HepG2 (cell line): ENCODE data around the gene DDR1. TPM values are rescaled to one million over a fixed set of nuclear protein-coding genes. Genes with fewer than 3 reads are reported as not detected.

Experiments
- ATAC-seq: fragments of 200-7000 bp; cut with Tn5 transposase; 3 replicates; pipeline ENCODE4 v1.9.1; 2020; ENCODE audit warnings: mild to moderate bottlenecking, moderate library complexity
- BruUV-seq: library from RNA; stranded (reverse); fragments of 400-500 nt; replicated peaks from 2 replicates; lab custom pipeline; 2021; lab: Mats Ljungman, UMichigan
- CTCF ChIA-PET: fragments of 300-600 bp; formaldehyde crosslinking; extraction: SDS; loops from one replicate; lab custom pipeline; 2021; ENCODE audit warnings: low total read pairs, inconsistent platforms, low intra/inter-chr PET ratio; lab: Yijun Ruan, JAX
- POLR2A ChIA-PET: fragments of 350-600 bp; sonication (Branson Sonifier 250); formaldehyde crosslinking; loops from one replicate; lab custom pipeline; 2020; ENCODE audit warnings: antibody characterized with exemption, inconsistent platforms; lab: Yijun Ruan, JAX
- DNase-seq: peaks from one replicate; pipeline ENCODE4 v3.0.0-alpha.2; 2015; ENCODE audit warnings: low spot score
- FAIRE-seq: peaks from 3 replicates; lab custom pipeline; 2011; peaks lifted over from hg19 to GRCh38; lab: Jason Lieb, UNC
- H2AFZ ChIP-seq: one replicate; pipeline ENCODE4 v1.6.1; 2011; ENCODE audit warnings: low read length, inconsistent platforms
- H3K27ac ChIP-seq: fragments of 300-600 bp; 3 replicates; pipeline ENCODE4 v1.8.0; 2011; ENCODE audit warnings: mixed run types, mild to moderate bottlenecking, mixed read lengths, low read length, inconsistent platforms; ENCODE audit not compliant: insufficient read depth; ENCODE audit errors: extremely low read length
- H3K27me3 ChIP-seq, 2 experiments: fragments of 200-600 bp in 1 of 2; 2 replicates in 1 of 2; 3 replicates in 1 of 2; pipeline versions ENCODE4 v1.6.0 to v1.8.0; 2011; ENCODE audit warnings: low read length in 2 of 2, mild to moderate bottlenecking in 2 of 2, moderate library complexity in 2 of 2, inconsistent platforms in 1 of 2; ENCODE audit not compliant: insufficient read depth in 2 of 2, control insufficient read depth in 1 of 2
- H3K36me3 ChIP-seq, 2 experiments: fragments of 200-600 bp in 1 of 2; replicated peaks in 1 of 2; 2 replicates in 1 of 2; 3 replicates in 1 of 2; pipeline versions ENCODE4 v1.5.1 to v1.8.0; 2011; ENCODE audit warnings: low read length in 2 of 2, inconsistent platforms in 1 of 2; ENCODE audit not compliant: insufficient read depth in 2 of 2, control insufficient read depth in 1 of 2
- H3K4me1 ChIP-seq: 2 replicates; pipeline ENCODE4 v1.5.1; 2012; ENCODE audit warnings: low read length, inconsistent platforms; ENCODE audit not compliant: insufficient read depth
- H3K4me2 ChIP-seq: 2 replicates; pipeline ENCODE4 v1.6.0; 2011; ENCODE audit warnings: low read depth, low read length, inconsistent platforms
- H3K4me3 ChIP-seq, 3 experiments: fragments of 200-600 bp in 1 of 3; sonication (generic), shearing (Covaris generic) in 1 of 3; replicated peaks in 1 of 3; 2 replicates each; pipeline ENCODE4 v1.5.1; 2011 to 2016; ENCODE audit warnings: low read length in 3 of 3, inconsistent platforms in 2 of 3, low read depth in 2 of 3, mild to moderate bottlenecking in 2 of 3, control low read depth in 1 of 3, mixed read lengths in 1 of 3; ENCODE audit not compliant: insufficient read depth in 1 of 3
- H3K79me2 ChIP-seq: one replicate; pipeline ENCODE4 v1.6.1; 2011; ENCODE audit warnings: low read length, inconsistent platforms; ENCODE audit not compliant: insufficient read depth
- H3K9ac ChIP-seq: 2 replicates; pipeline ENCODE4 v1.6.0; 2011; ENCODE audit warnings: mild to moderate bottlenecking, low read depth, low read length, inconsistent platforms; ENCODE audit not compliant: insufficient read depth
- H3K9me3 ChIP-seq: 2 replicates; pipeline ENCODE4 v1.5.1; 2012; ENCODE audit warnings: mild to moderate bottlenecking, low read length
- H4K20me1 ChIP-seq: 2 replicates; pipeline ENCODE4 v1.6.0; 2011; ENCODE audit warnings: inconsistent platforms, mild to moderate bottlenecking, low read length, moderate library complexity; ENCODE audit not compliant: insufficient read depth
- ATF5 ChIP-seq: sonication (generic); formaldehyde crosslinking; IDR thresholded peaks from 2 replicates; pipeline ENCODE4 v1.4.0; 2020; ENCODE audit warnings: mild to moderate bottlenecking, low read depth, missing genetic modification reagents
- BCL6 ChIP-seq: IDR thresholded peaks from 2 replicates; pipeline ENCODE4 v1.6.1; 2016; ENCODE audit warnings: missing genetic modification reagents, missing compliant biosample characterization
- ETV5 ChIP-seq: IDR thresholded peaks from 2 replicates; pipeline ENCODE4 v1.6.1; 2018; ENCODE audit warnings: missing biosample characterization, missing genetic modification reagents, inconsistent platforms, borderline replicate concordance
- HNRNPK ChIP-seq: fragments of 200-400 bp; formaldehyde crosslinking; IDR thresholded peaks from 2 replicates; pipeline ENCODE4 v1.6.1; 2018; ENCODE audit warnings: low read length, low read depth, moderate library complexity, mild to moderate bottlenecking; ENCODE audit not compliant: poor library complexity, severe bottlenecking
- LCORL ChIP-seq, 2 experiments: fragments of 450-650 bp in 1 of 2; sonication (generic) in 1 of 2; formaldehyde crosslinking in 1 of 2; IDR thresholded peaks; 2 replicates each; pipeline versions ENCODE4 v1.5.0 to v1.6.1; 2017 to 2020; ENCODE audit warnings: antibody characterized with exemption in 1 of 2, missing genetic modification reagents in 1 of 2
- MAX ChIP-seq: IDR thresholded peaks from 2 replicates; pipeline ENCODE4 v1.6.1; 2012; ENCODE audit warnings: inconsistent platforms
- NFIB ChIP-seq: sonication (generic); formaldehyde crosslinking; IDR thresholded peaks from 2 replicates; pipeline ENCODE4 v1.9.0; 2021; ENCODE audit warnings: missing genetic modification reagents, mild to moderate bottlenecking, borderline replicate concordance
- SKIL ChIP-seq: sonication (generic); formaldehyde crosslinking; IDR thresholded peaks from 2 replicates; pipeline ENCODE4 v1.8.0; 2022; ENCODE audit warnings: missing genetic modification reagents, mild to moderate bottlenecking, moderate library complexity, borderline replicate concordance
- SRSF9 ChIP-seq: fragments of 200-400 bp; formaldehyde crosslinking; IDR thresholded peaks from 2 replicates; pipeline ENCODE4 v1.6.1; 2018; ENCODE audit warnings: borderline replicate concordance, mild to moderate bottlenecking, low read depth, low read length; ENCODE audit not compliant: insufficient read depth, poor library complexity, severe bottlenecking
- YY1 ChIP-seq: IDR thresholded peaks from 2 replicates; pipeline ENCODE4 v1.6.1; 2011; ENCODE audit warnings: low read length, low read depth, moderate library complexity, mild to moderate bottlenecking; ENCODE audit not compliant: insufficient read depth, insufficient replicate concordance
- ZNF335 ChIP-seq: sonication (generic); formaldehyde crosslinking; IDR thresholded peaks from 2 replicates; pipeline ENCODE4 v1.4.0; 2020; ENCODE audit warnings: missing genetic modification reagents
- ZNF788 ChIP-seq: sonication (generic); formaldehyde crosslinking; IDR thresholded peaks from 2 replicates; pipeline ENCODE4 v1.5.0; 2020; ENCODE audit warnings: mild to moderate bottlenecking, missing genetic modification reagents, borderline replicate concordance
- WGBS: methylation state at CpG from one replicate; pipeline ENCODE4 v1.1.6; 2017; ENCODE audit warnings: low lambda C conversion rate; 5-methylcytosine and 5-hydroxymethylcytosine counted together
- in situ Hi-C: cut with HindIII; loops from 2 replicates; pipeline ENCODE4 v1.10.0; 2017; ENCODE audit warnings: low pct_unique_long_range_greater_than_20kb; ENCODE audit not compliant: extremely low pct_ligation_motif_present
- intact Hi-C: fragments of 100-400 bp; cut with micrococcal nuclease; formaldehyde crosslinking; loops from one replicate; pipeline ENCODE4 v1.10.0; 2022; ENCODE audit not compliant: unreplicated experiment
- polyA plus RNA-seq, 8 experiments: library from polyadenylated mRNA; depleted of rRNA in 3 of 8; stranded (reverse) in 7 of 8; unstranded in 1 of 8; fragments of >200 nt; fragmentation: Illumina TruSeq in 4 of 8; extraction: Trizol in 4 of 8; gene quantifications; 2 replicates each; pipeline versions ENCODE4 v1.2.1 to v1.2.3, GENCODE V29; 2011 to 2016; ENCODE audit warnings: low read depth in 4 of 8, missing spikeins in 1 of 8, mixed read lengths in 1 of 8; ENCODE audit not compliant: insufficient read depth in 1 of 8
- total RNA-seq, 5 experiments: library from RNA; depleted of rRNA; stranded (reverse); fragments of >200 nt; fragmentation: Illumina TruSeq; extraction: Trizol; gene quantifications; 2 replicates each; pipeline ENCODE4 v1.2.3, GENCODE V29; 2016; ENCODE audit warnings: low read depth in 1 of 5

DDR1 gene
- total and polyA plus RNA-seq, 2 of the 13 experiments (the other 11 are each of a cell fraction or from before 2014, with no cell fraction given): 16.7 to 20.2 TPM

- no peak for FAIRE-seq
- H3K9me3 ChIP-seq: no peaks in the 10 kb centered on the region
These were observed 47.9 kb upstream of the DDR1 start for GRCh38 chr6:30836431-30836866.

More at GRCh38 chr6:30836431-30836866, 47.9 kb upstream of the DDR1 start:
- DNase-seq: no peak
- POLR2A ChIA-PET: no interaction called here
- no peak overlapping the region for H2AFZ ChIP-seq
- H4K20me1 ChIP-seq: no peaks in the 10 kb centered on the region
- no TSS peak for BruUV-seq
- intact Hi-C loops: no loop called here
- H3K4me2 ChIP-seq: no peak overlapping the region
- peaks cover 5% of the 10 kb centered on the region; the same call in 1 of the 2 replicates for H3K4me1 ChIP-seq
- CTCF ChIA-PET: no interaction called here
- no peak for ATAC-seq
- no peak overlapping the region for H3K9ac ChIP-seq
- TF ChIP-seq SKIL (CRISPR knock-in tag): no peak
- no peak for TF ChIP-seq ZNF788
- TF ChIP-seq ETV5 (CRISPR knock-in tag): no peak
- no peak for TF ChIP-seq MAX
- no peak for TF ChIP-seq LCORL (IDR thresholded peaks at IDR 0.05)
- no peak for TF ChIP-seq LCORL (CRISPR knock-in tag; IDR thresholded peaks at IDR 0.05)
- no peak for TF ChIP-seq BCL6
- TF ChIP-seq SRSF9: no peak
- TF ChIP-seq YY1: no peak
- TF ChIP-seq ZNF335 (CRISPR knock-in tag): no peak
- no peak for TF ChIP-seq ATF5 (CRISPR knock-in tag)
- TF ChIP-seq HNRNPK: no peak
- no peak for TF ChIP-seq NFIB (CRISPR knock-in tag)
- TF ChIP-seq, all 625 proteins: peak for 0
- Histone ChIP-seq H3K79me2 (no peaks in the 10 kb centered on the region), H3K27ac (no peak overlapping the region), H3K4me3 (no peak overlapping the region), H3K27me3 (peaks cover 0 to 18% of the 10 kb centered on the region in 2 experiments; a peak in 2 of 5 replicates), H3K36me3 (no peaks in the 10 kb centered on the region)
- in situ Hi-C loops: no loop called here
- 0% methylated on average over 1 of the region's 1 CpG for WGBS
